Stimulated activated CD8-positive, alpha-beta memory T cell treated with anti-CD3 and anti-CD28 coated beads, Interleukin-15, amount 100 ng/mL, for 1 hour (primary cell): ENCODE data around the gene E4F1.
"Not testable (repeated sequence)": the region's sequence is repeated elsewhere in the genome, so short reads cannot be mapped to it uniquely, and the experiment has no call there.

Source experiments
- DNase-seq: peaks from one replicate; pipeline ENCODE4 v3.0.0-alpha.2; 2020; ENCODE audit warnings: low read depth

E4F1 gene

GRCh38 chr16:2244926-2245795 lies 21.8 kb downstream of the E4F1 start:
- DNase-seq: no peak

GRCh38 chr16:2246301-2246885 lies 23.0 kb downstream of the E4F1 start:
- no peak for DNase-seq

- no peak for DNase-seq
Measured at GRCh38 chr16:2250652-2251295, 27.4 kb downstream of the E4F1 start.

GRCh38 chr16:2251296-2252111 lies 28.1 kb downstream of the E4F1 start, which contains the start of gene ECI1:
TSS of gene ECI1 (minus strand) at chr16:2251587. CDS start at chr16:2251566, 21 bp downstream.
- peak; percentile 49 for DNase-seq

GRCh38 chr16:2252806-2253148 lies 29.4 kb downstream of the E4F1 start:
- no peak for DNase-seq

- DNase-seq: no peak
Measured at GRCh38 chr16:2253293-2253692, 29.9 kb downstream of the E4F1 start.

- DNase-seq: no peak
Measured at GRCh38 chr16:2256531-2257140, 33.2 kb downstream of the E4F1 start.

- DNase-seq: no peak
Measured at GRCh38 chr16:2257726-2258125, 34.3 kb downstream of the E4F1 start.

GRCh38 chr16:2258530-2258929 lies 35.1 kb downstream of the E4F1 start:
- DNase-seq: not testable (repeated sequence)

GRCh38 chr16:2260250-2260649 lies 36.9 kb downstream of the E4F1 start:
- DNase-seq: no peak

- DNase-seq: not testable (repeated sequence)
Measured at GRCh38 chr16:2263026-2263425, 39.6 kb downstream of the E4F1 start.

- not testable (repeated sequence) for DNase-seq
Measured at GRCh38 chr16:2266887-2267286, 43.5 kb downstream of the E4F1 start.

- DNase-seq: not testable (repeated sequence)
Measured at GRCh38 chr16:2267505-2267912, 44.1 kb downstream of the E4F1 start.

- DNase-seq: peak; percentile 94
Measured at GRCh38 chr16:2267913-2268666, 44.7 kb downstream of the E4F1 start, which contains the start of gene RNPS1. TSS of gene RNPS1 (minus strand) at chr16:2268126. CDS start at chr16:2264643, 3,483 bp downstream.

GRCh38 chr16:2270070-2270462 lies 46.7 kb downstream of the E4F1 start:
- no peak for DNase-seq

- no peak for DNase-seq
Measured at GRCh38 chr16:2270588-2271470, 47.4 kb downstream of the E4F1 start.

- DNase-seq: no peak
Measured at GRCh38 chr16:2271848-2272461, 48.6 kb downstream of the E4F1 start.

- no peak for DNase-seq
Measured at GRCh38 chr16:2273484-2273883, 50.1 kb downstream of the E4F1 start.

- DNase-seq: no peak
Measured at GRCh38 chr16:2273931-2274330, 50.5 kb downstream of the E4F1 start.
